Measurements from ENCODE around the gene CARMIL3.

The CARMIL3 gene

DNA sequence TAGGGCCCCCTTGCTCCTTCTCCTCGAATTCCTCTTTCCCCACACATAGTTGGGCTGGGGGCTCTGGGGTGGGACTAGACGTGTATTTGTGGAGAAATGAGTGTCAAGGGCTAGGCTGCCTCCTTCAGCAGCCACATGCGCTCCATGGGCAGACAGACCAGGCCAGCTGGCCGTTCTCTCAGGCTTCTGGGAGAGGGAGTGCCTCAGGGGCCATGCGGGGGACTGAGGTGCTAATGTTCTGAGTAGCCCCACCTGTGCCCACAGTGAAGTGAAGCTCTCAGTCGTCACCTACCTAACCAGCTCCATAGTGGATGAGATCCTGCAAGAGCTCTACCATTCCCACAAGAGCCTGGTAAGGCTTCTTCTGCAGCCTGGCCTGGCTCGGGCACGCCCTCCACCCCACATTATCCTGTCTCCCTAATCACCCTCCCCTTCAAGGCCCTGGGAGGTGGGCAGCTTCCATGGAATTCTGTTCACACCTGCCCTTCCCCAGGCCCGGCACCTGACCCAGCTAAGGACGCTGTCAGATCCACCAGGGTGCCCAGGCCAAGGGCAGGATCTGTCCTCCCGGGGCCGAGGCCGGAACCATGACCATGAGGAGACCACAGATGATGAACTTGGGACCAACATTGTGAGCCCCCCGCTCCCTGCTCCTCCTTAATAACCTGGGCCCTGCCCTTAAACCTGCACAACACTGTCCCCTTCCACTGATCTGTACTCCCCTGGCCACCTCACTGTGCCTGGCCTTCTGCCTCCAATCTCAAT lies 10.6 kb downstream of the CARMIL3 start:
- DNase-seq = no peak

DNA sequence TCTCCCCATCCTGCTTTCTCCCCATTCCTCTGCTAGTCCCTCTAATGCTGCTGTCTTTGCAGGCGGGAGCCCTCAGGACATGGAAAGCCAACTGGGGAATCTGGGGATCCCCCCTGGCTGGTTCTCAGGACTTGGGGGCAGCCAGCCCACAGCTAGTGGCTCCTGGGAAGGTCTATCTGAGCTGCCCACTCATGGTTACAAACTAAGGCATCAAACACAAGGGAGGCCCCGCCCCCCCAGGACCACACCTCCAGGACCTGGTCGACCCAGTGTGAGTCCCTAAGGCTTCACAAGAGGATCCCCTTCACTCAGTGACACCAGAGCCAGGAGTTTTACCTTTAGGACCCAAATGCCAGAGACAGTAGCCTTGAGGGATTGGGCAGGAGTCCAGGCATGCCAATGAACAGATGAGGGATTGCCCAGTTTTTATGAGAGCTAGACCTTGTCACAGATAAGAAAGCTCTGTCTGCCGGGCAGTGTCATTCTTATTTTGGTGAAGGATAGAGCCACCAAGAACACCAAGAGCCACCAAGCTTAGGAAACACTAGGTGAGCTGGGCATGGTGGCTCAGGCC lies 11.5 kb downstream of the CARMIL3 start:
- no peak for DNase-seq

DNA sequence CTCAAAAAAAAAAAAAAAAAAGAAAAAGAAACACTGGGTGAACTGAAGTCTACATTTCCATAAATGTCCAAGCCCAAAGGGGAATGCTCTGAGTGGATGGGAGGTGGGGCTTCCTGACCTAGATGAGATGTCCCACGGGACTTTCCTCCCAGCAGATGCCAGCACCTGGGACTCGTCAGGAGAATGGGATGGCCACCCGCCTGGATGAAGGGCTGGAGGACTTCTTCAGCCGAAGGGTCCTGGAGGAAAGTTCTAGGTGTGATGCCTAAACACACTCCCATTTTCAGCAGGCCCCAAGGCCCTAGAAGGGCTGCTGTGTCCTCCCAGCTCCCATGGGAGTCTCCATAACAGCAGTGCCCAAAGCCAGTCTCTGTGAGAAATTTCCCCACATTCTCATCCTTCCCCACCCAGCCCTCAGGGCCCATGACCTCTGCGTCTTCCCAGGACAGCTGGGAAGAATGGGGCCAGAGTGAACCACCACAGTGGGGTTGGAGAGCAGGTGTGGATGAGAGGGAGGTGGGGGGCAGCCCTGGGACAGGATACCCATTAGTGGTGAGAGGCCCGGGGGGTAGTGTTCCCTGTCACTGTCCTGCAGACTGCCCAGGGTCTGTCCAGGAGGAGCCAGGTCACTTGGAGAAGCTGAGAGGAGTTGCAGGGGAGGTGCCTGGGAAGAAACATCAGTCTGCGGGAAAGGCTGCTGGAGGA lies 12.4 kb downstream of the CARMIL3 start:
- no peak for DNase-seq

DNA sequence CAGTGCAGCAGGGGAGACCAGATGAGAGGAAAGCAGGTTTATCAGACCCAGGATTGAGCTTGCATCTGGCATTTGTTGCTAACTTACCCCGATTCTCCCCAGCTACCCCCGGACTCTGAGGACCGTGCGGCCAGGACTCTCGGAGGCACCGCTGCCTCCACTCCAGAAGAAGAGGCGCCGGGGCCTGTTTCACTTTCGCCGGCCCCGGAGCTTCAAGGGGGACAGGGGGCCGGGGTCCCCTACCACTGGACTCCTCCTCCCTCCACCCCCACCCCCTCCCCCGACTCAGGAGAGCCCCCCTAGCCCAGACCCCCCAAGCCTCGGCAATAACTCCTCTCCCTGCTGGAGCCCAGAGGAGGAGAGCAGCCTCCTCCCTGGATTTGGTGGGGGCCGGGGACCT lies 13.0 kb downstream of the CARMIL3 start:
- no peak for DNase-seq

DNA sequence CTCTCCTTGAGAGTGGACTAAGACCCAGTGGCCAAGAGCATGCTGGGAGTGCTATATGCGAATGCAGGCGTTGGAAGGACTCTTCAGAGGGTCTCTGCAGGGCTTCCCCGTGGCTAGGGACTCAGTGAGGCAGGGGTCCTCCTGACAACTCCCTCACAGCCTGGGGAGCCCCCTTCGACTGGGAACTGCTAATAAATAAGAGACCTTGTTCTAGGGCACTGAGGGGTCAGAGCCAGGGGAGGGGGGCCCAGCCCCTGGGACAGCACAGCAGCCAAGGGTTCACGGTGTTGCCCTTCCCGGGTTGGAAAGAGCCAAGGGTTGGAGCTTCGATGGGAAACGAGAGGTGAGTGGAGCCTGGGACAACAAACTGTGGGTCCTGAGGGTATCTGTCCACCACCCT lies 13.6 kb downstream of the CARMIL3 start:
- no peak for DNase-seq

DNA sequence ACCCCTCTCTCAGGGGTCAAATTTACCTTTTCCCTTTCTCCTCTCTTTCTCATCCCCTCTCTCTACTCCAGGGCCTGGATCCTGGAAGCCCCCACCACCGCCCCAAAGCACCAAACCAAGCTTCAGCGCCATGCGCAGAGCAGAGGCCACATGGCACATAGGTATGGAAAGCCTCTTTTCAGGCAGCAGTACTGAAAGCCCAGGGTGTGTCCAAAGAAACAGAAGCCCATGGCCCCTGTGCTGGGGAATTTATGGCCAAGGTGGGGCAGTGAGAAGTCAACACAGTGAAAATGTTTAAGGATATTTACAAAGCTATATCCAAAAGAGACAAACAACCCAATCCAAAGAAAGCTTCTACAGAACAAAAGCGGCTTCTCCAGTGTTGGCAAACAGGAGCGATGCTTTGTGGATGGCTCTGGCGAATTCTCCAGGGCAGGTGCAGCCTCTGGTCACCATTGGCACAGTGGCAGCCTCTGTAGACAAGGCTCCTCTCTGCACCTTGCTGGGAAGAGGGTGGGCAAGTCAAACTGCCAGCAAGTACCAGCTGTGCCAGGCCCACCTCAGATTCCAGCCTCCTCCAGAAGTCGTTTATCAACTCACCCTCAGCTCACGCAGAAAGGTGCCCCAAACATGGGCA lies 14.8 kb downstream of the CARMIL3 start:
- DNase-seq = no peak

DNA sequence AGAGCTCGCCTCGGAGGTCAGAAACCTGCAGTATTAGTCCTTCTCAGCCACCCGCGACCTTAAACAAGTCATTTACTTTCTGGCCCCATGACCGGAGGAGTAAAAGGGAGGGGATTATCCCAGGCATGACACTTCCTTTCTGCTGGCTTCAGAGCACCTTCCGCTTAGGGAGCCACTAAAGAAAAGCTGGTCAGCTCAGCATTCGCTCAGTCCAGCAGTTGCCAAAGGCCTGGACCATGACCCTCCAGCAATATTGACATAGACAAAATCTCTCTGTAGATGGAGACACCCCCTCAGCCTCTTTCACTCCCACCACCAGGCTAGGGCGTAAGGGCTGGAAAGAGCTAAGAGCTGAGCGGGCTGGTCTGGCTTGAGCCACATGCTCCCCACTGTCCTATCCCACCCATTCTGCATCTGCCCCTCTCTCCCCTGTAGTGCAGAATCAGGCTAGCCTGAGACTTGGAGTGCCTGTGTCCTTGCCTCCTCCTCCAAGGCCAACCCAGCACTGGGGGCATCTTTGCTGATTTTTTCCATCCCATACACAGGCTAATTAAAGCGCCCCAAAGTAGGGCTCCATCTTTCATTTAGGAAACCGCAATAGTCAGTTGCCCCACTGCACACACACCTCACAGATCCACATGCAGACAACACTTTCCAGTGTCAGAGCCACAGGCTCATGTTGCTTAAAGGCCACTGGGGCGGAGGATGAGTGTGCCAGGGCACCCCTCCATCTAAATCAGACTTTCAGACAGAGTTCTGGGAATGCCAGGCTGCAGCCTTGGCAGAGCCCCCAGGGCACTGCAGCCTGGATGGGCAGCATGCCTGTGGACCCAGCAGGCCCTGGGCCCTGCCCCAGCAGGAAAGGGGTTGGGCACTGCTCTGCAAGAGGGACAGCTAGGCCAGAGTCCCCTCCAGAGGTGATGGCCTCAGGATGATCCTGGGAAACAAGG lies 15.6 kb downstream of the CARMIL3 start:
- no peak for DNase-seq

DNA sequence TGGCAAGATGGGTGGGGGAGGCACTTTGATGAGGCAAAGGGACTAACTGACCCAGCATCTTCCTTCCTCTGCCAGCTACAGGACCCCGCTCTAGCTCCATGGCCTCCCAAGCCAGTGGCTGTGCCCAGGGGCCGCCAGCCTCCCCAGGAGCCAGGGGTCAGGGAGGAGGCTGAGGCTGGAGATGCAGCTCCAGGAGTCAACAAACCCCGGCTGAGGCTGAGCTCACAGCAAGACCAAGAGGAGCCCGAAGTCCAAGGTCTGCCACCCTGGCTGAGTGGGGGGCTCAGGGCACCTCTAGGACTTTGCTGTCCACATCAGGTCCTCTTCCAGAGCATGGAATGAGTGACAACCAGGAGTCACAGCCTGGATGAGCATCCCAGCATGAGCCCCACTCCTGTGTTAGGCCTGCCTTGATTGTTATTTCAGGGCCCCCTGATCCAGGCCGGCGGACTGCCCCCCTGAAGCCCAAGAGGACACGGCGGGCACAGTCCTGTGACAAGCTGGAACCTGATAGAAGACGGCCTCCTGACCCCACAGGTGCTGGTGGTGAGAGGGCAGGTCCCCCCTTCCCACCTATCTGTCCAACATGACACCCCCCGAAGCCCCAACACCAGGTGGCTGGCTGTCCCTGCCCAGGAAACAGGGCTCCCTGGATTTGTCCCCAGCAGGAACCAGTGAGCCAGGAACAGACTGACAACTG lies 17.1 kb downstream of the CARMIL3 start:
- DNase-seq = no peak

DNA sequence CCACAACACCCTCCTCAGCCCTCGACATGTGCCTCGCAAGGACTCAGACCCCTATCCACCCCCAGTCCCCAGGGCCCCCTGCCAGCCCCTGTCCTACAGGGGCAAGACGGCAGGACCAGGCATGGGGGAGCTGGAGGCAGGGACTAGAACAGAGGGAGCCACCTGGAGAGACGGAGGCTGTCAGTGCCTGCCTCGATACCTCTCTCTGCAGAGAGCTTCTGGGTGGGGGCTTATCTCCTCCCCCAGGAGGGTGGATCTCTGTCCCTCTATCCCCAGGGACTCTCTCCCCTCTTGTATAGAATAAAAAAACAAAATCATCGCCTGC lies 17.6 kb downstream of the CARMIL3 start:
- DNase-seq = no peak

DNA sequence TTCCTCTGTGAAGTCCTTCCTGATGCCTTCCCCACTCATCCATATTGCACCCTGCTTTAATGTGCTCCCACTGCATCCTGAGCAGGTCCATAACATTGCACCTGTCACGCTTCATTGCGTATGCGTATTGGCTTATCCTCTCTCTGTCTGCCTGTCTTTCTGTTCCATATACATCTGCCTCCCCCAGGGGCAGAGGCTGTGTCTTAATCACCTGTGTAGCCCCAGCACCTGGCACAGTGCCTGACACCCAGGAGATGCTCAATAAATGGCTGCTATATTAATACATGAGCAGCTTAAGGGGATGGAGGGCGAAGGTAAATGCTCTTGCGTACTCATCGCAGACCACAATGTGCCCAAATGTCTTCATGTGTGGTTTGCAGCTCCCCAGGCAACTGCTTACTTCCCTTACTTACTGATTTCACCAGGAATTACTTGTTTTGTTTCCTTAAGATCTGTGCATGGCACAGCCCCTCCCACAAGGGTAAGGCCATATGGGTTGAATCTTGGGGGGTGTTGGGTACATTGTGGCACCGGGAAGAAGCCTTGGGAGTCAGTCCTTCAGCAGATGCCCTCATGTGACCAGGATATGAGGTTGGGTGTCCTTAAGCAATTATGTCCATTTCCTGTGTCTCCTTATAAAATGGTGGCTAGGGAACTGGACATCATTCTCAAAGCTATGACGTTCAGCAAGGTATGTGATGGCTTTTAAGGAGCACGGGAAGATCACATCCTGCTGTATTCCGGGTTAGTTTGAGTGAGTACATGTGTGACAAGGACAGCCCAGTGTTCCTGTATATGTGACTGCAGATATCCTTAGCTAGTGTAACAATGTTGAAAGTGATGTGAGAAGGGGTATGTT lies 18.7 kb downstream of the CARMIL3 start:
- DNase-seq = no peak

DNA sequence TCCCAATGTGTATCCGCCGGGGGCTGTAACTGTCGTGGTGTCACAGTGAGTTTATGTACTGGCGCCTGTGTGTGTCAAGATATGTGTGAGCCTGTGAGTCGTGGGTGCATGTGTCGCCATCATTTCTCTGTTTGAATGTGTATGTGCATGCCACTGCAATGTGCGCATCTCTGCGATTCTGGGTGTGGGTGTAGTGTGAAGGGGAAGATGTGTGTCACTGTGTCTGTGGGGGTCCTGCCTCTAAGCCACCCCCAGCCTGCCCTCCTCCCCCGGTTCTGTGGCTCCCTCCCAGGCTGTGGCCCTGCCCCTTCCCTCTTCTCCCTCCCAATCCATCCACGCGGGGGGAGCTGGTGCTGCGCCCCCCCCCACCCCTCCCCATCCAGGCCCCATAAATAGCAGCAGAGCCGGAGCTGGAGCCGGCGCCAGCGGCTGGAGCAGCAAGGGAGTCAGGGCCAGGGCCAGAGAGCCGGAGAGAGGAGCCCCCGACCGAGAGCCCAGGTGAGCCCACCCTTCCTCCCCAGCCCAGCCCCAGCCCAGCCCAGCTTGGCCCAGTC lies 19.4 kb downstream of the CARMIL3 start, which contains the start of gene CPNE6:
TSS of gene CPNE6 (plus strand) at position 419 of the 554 bp plus-strand sequence. CDS start 1,375 bp downstream, outside the sequence.
- DNase-seq = no peak

DNA sequence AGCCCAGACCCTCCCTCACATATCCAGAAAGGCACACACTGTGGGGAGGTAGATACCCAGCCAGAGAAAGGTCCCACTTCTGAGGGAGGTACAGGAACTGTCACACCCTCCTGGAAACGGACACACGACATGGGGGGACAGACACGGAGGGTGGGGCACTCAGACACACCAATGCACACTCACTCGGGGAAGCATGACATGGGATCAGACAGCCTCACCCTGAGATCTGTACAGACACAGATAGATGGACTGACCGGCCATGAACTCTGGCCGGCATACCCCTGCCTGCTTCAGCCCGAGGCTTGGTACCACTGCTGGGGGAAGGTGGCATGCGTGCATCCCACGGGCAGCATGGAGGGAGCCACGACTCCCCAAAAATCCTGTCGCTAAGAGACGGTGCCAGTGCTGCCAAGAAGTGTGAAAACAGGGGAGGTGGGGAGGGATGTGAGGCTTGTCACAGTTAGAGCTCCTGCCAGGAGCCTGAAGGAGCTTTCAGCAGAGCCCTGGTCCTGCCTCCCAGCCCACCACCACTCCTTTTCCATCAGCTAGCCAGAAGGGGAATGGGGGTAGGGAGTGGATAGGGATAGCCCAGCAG lies 20.1 kb downstream of the CARMIL3 start:
- no peak for DNase-seq

DNA sequence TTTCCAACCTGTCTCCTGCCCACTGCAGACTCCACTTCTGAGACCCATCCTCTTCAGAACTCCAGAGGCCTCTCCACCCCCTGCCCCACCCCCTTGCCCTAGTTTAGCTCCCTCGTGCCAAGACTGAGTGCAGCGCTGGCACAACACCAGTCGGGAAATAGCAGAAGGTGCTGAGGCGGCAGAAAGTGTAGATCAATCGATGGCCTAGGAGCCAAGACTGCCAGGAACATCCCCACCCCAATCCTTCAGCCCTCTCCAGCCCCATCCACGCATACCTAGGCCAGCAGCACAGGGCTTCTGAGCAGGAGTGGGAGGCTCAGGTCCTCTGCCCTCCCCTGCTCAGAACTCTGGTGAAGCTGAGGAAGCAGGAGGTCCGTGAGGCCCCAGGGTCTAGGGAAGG lies 20.6 kb downstream of the CARMIL3 start:
- no peak for DNase-seq

DNA sequence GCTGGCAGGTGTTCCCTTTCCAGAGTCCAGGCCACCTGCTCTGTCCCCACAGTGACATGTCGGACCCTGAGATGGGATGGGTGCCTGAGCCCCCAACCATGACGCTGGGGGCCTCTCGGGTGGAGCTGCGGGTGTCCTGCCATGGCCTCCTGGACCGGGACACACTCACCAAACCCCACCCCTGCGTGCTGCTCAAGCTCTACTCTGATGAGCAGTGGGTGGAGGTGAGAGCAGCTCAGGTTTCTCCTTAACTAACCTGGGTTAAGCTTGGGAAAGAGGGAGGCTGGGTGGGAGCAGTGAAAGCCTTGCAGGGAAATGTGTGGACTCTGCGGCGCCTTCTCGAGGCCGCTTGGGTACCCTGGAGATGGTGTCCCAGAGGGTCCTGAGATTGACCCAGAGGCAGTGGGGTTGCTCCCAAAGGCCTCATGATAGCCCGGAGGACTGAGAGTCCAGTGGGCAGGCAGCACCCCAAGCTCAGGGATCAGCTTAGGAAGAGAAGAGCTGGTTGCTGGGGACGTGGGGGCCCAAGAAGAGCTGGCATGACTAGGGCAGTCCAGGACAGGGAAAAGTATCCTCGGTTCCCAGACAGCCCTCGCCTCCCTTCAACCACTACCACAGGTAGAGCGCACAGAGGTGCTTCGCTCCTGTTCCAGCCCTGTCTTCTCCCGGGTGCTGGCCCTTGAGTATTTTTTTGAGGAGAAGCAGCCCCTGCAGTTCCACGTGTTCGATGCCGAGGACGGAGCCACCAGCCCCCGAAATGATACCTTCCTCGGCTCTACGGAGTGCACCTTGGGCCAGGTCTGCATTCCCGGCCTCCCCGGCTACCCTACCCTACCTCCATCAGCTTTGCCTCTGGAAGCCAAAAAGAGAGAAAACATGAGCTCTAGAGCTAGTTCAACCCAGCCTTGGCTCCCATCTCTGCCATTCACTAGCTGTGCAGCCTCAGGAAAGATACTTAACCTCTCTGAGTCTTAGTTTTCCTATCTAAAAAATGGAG lies 21.4 kb downstream of the CARMIL3 start:
- no peak for DNase-seq

DNA sequence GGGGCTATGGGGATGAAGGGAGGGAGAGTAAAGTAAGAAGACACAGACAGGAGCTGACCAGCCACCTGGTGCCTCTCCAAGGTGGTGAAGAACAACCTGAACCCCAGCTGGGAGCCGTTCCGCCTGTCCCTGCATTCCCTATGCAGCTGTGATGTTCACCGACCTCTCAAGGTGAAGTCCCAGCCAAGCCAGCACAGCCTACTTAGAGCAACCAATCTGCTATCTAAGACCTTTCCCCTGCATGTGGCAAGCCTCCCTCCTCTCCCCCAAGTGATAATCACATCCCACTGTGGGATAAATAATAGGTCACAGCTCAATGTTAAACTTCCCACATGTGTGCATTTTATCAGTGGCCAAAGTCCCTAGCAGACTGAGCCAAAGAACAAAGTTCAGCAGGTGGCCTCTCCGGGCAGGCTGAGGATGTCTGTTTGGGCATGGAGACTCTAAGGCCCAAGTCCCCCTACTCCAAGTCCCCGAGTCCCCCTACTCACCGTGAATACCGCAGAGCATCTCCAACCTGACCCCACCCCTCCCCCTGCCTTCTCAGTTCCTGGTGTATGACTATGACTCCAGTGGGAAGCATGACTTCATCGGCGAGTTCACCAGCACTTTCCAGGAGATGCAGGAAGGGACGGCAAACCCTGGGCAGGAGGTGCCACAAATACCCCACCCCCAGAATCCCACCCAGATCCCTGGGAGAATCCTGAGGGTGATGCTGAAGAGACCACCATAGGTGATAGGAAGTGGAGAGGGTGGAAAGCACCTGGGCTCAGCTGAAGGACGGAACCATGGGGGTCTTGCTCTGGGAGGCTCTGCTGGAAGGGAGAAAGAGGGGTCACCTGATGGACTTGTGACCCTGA lies 23.0 kb downstream of the CARMIL3 start:
- no peak for DNase-seq

DNA sequence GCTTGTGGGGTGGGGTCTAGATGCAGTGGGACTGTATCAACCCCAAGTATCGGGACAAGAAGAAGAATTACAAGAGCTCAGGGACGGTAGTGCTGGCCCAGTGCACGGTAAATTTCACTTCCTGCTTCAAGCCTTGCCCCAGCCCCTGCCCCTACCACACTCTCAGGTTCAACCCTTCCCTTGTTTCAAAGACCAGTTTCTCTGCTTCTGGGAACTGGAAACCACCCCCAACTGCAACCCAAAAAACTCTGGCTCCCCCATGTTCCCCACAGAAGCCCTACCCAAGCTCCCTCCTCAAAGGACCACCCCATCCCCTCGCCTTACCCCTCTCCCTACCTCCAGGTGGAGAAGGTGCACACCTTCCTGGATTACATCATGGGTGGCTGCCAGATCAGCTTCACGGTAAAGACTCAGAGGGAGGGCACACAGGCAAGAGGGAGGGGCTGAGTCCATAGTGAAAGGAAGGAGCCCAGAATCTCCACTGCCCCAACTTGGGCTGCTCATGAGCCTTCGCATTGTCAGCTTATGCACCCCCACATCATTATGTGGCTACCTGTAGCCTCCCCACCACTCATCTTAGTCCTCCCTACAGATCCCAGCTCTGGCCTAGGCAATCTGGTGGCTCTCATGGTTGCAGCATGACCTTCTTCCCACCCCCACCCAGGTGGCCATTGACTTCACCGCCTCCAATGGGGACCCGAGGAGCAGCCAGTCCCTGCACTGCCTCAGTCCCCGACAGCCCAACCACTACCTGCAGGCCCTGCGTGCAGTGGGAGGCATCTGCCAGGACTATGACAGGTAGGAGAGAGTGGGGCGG lies 23.9 kb downstream of the CARMIL3 start:
- DNase-seq = no peak

DNA sequence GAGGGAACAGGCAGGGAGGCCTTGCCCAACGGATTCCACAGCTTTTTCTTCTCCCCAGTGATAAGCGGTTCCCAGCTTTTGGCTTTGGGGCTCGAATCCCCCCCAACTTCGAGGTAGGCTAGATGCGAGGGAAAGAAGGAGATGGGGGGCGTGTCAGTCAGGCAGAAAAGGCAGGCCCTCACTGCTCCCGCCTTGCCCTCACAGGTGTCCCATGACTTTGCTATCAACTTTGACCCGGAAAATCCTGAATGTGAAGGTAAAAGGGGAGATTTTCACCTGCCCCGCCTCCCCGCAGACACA lies 24.4 kb downstream of the CARMIL3 start:
- DNase-seq = no peak
